Activated effector memory CD4-positive, alpha-beta T cell treated with Interleukin-2 at 50 U/mL for 16 hours (primary cell): ENCODE measurements around the gene CHST9.
"Not testable (repeated sequence)": the region's sequence is repeated elsewhere in the genome, so short reads cannot be mapped to it uniquely, and the experiment has no call there.

Experiments used
- DNase-seq: peaks from one replicate; pipeline ENCODE4 v3.0.0-alpha.2; 2020

CHST9 gene, protein sequence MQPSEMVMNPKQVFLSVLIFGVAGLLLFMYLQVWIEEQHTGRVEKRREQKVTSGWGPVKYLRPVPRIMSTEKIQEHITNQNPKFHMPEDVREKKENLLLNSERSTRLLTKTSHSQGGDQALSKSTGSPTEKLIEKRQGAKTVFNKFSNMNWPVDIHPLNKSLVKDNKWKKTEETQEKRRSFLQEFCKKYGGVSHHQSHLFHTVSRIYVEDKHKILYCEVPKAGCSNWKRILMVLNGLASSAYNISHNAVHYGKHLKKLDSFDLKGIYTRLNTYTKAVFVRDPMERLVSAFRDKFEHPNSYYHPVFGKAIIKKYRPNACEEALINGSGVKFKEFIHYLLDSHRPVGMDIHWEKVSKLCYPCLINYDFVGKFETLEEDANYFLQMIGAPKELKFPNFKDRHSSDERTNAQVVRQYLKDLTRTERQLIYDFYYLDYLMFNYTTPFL

DNA sequence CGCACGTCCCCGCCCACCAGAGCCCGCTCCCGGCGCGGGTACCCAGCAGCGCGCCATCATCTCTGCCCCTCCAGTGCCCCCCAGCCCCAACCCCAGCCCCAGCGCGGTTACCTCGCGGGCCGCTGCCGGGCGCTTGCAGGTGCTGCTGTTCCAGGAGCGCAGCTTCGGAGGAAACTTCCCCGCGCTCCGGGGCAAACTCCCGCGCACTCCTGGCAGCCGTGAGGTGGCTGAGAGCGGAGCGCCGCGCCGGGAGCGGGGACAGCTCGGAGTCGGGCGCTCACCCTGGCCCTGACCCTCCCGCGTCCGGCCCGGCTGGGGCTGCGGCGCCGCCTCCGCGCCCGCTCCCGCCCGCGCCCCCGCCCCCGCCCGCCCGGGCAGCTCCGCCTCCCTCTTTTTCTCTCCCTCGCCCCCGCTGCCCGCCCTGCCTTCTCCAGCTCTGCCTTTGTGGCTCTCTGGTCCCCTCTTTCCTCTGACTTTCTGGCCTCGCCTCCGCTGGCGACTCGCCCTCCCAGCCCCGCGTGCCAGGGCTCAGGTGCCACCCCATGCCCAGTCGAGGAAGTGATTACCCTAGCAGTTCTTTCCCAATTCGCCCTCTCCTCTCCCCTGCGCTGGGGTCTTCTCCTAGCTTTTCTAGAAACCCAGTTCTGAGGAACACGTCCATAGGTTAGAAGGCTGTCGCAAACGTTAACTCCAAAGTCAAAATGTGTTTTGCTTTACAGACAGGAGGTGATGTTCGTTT, at the start of gene CHST9:
Gene CHST9, minus strand, starts transcription at position 284 of the 739 bp plus-strand sequence. CDS start 42,499 bp downstream, outside the sequence.
- no peak for DNase-seq

DNA sequence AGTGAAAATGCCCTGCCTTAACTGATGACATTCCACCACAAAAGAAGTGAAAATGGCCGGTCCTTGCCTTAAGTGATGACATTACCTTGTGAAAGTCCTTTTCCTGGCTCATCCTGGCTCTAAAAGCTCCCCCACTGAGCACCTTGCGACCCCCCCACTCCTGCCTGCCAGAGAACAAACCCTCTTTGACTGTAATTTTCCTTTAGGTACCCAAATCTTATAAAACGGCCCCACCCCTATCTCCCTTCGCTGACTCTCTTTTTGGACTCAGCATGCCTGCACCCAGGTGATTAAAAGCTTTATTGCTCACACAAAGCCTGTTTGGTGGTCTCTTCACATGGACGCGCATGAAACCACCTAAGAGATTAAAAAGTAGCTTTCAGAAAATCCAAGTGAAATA, 47.2 kb upstream of the CHST9 start:
- not testable (repeated sequence) for DNase-seq

DNA sequence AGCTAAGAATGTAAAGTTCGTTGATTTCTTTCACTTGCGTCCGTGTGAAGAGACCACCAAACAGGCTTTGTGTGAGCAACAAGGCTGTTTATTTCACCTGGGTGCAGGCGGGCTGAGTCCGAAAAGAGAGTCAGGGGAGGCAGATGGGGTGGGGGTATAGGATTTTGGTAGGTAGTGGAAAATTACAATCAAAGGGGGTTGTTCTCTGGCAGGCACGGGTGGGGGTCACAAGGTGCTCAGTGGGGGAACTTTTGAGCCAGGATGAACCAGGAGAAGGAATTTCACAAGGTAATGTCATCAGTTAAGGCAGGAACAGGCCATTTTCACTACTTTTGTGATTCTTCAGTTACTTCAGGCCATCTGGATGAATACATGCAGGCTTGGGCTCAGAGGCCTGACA, 46.6 kb upstream of the CHST9 start:
- DNase-seq, result not testable (repeated sequence)

DNA sequence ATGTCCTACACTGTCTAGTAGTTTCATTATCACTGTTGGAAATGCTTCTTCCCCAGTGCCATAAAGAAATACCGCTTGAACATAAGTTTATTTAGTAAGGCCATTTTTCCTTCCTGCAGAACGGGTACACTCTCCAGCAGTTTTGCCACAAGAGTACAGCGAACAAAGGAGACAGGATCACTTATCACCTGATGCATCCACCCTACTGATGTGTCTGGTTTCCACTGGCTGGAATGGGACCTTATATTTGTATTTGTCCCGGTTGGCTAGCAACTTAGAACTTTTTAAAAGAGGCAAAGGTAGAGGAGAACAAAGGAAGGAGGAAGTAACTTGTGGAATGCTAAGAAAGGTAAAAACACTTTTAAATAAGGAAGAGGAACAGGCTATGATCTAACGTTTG, 46.1 kb upstream of the CHST9 start:
- not testable (repeated sequence) for DNase-seq

DNA sequence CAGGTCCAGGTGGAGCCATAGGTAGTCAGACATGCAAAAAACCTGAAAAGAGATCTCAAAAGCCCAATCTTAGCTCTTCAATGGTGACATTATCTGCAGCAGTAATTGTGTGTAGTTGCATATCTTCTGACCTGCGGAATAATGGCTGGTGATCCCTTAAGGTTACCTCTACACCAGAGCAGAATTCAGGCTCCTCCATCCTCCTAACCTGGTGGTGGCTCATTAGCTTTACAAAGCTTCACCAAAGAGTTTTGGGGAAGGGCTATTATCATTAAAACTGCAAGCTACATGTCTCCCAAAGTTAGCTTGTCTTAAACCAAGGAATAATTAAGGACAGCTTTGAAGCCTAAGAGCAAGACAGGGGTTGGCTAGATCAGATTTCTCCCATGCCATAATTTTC, 42.6 kb upstream of the CHST9 start:
- no peak for DNase-seq

DNA sequence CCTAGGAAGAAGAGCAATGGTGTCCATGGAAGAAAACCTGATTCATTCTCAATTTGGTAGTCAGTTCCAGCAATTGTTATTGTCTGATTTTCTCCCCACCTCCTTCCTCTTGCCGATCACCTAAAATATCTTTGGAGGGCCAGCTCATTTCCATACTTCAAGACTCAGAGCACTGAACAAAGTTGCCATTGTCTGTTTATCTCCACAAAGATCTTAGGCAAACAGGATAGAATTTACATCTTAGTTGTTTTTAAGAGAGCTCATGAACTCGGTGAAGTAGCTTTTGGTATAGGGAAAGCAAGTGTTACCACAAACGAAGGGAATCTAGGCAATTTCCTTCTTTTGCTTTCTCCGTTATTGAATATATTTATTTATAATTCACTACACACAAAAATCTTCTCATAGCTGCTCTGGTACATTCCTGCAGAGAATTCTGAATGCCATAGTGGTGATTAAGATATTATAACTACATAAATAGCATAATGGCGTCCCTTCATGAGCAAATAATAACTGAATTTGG, 41.5 kb upstream of the CHST9 start:
- DNase-seq, result no peak

DNA sequence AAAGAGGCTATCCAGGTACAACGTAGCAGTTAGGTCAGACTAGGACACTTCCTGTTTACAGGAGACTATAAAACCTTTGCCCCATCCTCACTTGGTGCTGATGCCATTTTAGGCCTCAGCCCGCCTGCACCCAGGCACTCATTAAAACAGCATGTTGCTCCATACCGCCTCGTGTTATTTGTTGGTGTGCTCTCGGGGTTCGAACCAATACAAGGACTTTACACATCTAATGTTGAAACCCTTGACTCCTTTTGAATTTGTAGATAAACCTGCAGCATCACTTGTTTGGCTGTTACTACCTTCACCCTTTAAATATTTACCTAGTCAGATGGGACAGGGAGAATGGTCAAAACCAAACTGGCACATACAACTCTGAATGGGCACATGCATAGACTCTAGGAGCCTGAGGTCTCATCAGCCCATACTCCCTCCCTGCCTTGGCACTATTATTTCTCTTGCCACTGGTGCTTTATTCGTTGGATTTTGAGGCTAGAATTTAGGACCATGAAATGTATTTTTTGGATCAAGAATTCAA, 40.9 kb upstream of the CHST9 start:
- DNase-seq, result no peak

DNA sequence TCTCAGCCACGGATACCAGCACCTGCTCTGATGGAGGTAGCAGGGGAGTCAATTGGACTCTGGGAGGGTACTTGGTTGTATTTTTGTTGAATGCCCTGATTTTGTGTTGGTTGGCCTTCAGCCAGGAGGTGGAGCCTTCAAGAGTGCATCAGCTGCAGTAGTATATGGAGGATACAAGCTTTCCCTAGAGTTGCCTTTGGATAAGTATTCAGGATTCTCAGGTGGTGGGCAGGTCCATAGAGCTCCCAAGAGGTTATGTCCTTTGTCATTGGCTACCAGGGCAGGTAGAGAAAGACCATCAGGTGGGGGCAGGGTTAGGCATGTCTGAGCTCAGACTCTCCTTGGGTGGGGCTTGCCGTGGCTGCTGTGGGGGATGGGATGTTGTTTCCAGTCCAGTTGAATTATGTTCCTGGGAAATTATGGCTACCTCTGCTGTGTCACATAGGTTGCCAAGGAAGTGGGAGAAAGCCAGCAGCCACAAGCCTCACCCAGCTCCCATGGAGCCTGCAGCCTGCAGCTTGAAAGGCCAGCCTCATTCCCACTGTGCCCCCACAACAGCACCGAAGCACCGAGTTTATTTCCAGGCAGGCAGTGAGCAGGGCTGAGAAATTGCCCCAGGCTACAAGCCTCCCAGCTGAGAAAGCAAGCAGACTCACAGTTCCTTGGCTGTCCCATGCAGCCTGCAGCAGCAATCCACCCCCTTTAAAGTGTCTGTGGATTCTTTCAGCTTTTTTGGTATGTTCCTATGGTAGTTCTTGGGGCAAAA, 38.6 kb upstream of the CHST9 start:
- no peak for DNase-seq

DNA sequence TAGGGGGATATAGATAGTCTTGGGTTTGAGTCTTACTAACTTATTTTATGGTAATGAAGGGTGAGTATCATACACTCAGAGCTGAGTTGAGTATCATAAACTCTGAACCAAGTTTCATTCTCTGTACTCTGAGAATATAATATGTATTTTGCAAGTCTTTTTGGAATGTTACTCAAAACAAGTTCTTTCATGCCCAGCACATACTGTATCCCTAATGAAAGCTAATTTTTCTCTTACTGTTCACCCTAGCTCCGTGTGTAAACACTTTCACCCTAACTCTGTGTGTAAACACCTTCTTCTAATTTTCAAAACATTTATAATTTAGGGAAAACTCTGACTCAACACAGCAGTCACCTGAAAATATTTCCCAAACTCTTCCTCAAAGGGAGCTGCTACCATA, 29.7 kb upstream of the CHST9 start:
- no peak for DNase-seq

DNA sequence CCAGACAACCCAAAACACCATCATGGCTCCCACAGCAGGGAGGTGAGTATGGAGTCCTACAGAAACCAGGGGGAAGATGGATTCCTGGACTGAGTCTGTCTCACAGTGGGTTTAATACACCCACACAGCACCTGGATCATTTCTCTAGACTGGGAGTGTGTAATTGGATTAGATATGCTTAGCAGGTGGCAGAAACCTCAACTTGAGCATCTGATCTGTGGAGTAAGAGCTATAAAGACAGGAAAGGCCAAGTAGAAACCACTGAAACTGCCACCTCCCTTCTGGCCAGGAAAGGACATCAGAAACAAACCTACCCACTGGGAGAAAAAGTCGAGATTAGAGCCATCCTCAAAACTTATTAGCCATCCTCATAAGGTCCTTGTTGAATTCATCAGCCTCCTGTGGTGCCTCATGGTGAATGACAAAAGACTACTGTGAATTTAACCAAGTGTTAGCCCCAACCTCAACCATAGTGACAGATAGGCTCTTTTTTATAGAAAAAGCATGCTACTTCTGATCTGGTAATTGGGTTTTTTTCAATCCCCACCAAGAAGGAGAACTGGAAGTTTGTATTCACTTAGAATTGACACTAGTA, 28.1 kb upstream of the CHST9 start:
- DNase-seq, result no peak

DNA sequence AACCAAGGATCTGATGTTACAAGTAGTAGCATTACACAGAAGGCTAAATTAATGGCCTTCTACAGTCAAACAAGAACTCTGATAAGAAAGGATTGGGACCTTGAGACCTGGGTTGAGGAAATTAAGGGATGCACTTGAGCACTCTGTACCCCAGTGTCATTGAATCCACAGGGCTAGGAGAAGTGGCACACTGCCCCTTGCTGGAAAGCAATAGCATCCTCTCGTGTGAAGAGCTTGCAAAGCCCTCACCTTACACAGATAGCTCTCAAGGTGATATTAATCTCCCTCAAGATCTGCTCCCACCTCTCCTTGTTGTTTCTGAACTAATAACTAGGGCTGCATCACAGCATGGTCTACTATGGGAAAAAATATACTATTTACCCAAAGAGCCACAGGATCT, 26.5 kb upstream of the CHST9 start:
- no peak for DNase-seq

DNA sequence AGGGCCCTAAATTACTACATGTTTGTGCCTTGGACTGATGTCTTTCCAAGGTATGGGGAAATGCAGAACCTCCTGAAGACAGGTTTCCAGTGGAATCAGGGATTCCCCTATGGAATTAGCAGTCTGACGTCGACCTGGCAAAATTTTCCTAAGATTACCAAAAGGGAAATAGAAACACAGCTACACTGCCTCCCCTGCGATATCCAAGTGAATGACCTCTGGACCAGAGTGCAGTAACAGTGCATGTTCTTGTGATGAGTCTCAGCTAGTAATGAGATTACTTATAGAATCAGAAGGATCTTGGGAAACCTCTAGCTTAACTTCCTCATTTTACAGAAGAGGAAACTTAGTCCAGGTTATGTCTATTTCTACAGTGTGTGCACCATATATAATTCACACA, 21.3 kb upstream of the CHST9 start:
- DNase-seq, result no peak

DNA sequence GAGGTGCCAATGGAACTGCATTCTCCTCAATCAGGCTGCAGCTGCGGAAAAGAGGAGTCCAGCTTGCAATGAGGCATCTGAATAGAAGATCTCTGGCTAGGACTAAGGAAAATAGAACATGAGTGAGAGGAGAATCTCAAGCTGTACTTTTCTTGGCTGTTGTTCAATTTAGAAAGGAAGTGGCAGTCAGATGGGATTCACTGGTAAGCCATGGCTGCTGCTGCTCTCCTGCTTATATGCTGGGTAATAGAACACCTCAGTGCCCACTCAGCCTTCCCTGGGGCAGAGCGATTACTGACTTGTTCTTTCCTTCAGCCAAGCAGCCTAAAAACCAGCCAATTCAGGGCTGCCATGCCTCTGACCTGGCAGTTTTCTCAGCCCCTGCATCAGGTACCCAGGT, 17.6 kb upstream of the CHST9 start:
- no peak for DNase-seq

DNA sequence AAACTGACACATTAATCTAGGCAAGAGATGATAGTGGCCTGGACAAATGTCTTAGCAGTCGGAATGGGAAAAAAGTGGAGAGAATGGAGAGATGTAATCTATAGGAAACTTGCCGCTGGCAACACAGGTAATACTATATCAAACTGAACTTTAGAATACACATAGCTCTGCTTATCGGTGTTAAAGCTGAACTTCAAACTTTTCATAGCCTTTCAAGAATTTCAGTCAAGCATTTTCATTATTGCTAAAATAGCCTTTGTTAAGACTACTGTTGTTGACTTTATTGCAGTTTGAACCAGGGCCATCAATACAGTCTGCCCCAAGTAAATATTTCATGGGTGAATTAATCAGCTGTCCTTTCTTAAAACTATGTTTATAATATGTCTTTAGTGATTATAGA, 12.9 kb upstream of the CHST9 start:
- no peak for DNase-seq

DNA sequence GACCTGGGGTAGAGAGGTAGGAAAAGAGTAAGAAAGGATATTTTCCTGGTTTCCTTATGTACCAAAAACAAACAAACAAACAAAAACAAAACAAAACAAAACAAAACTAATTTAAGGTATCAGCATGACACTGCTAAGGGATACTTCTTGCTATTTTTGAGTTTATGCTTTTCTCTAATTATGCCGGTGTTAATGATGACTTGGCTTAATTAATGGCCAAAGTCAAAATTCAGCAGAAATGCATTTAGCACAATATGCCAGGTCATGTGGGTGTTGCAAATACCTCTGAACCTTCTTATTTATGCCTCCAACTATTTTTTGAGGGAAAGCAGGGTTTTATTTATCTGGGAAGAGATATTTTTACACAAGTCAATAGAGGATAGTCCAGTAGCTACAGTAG, 3.2 kb upstream of the CHST9 start:
- DNase-seq, result no peak

DNA sequence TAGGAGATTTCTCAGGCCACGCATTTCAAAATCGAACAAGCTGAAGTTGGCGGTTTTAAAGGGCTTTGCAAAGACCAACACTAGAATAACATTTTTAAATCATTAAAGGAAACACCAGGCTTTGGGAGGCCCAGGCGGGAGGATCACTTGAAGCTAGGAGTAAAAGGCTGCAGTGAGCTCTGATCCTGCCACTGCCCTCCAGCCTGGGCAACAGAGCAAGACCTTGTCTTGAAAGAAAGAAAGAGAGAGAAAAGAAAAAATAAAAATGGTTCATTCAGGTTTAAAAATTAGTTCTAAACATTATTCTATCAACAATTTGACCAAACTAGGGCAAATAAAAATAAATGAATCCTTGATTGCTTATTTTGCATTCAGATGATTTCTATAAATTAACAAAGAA, 789 bp upstream of the CHST9 start:
- no peak for DNase-seq

DNA sequence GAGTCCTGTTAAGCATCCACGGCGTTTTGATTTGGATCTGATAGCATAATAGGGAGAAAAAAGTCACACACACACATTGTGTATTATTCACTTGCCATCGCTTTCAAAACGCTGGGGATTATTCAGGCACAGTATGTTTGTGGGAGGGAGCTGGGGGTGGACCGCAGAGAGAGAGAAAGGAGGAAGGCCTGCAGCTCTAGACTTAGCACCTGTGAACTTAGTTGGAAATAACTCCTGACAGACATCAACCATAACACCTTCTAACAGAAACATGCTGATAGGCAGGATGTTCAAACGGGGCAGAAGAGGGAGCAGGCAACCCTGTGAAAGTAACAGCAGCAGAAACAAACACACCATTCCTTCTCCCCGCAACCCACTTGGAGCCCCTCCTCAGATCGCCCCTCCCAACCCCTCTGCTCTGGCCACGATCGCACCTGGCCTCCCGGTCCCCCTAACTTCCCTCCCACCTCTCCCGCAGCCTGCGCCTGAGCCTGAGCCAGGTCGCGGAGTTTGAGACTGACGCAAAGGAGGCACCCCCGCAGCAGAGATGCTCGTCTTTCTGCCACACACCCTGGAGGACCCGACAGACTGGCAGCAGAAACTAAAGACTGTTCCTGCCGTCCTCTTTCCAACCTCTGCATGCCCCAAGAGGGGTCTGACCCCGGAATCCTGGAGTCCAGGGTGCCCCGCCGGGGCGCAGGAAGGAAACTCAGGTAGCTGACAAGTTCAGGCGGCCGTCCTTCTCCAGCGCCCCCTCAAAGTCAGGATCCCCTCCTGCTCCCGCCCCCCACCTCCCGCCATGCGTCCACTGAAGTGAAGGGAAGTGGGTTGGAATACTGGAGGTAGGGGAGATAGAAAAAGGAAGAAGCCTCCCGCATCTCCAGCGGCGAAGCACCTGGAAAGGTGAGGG, 738 bp downstream of the CHST9 start:
- DNase-seq, result no peak

DNA sequence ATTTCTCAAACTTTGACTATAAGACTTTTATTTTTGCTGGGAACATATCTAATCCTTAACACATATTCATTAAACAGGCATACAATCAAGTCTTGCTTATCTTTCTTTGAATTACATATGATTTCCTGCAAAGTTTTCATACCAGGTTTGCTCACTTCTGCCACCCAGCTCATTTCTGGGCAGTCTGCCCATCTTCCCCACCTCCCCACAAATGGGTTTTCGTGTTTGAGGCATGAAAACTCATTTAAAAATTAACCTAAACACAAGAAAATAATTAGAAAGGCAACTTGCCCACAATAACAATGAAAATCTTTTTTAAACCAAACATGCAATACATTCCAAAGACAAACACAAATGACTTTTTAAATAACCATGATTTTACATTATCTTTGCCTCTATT, 3.4 kb downstream of the CHST9 start:
- no peak for DNase-seq

DNA sequence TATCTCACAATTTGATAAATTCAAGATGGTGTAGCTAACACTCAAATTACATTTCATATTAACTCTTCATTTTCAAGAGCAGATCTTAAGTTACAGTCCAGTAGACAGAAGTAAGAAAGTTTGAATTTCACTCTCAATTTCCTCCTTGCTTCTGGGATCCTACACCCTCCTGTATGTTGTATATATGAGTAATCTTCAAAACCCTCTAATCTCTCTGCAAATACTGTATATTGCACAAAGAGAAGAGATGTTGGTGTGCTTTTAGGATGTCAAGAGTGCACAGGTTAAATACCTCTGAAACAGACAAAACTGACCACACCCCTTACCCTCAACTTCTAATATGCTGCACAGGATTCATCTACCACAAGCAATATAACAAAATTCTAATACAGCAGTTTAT, 6.7 kb downstream of the CHST9 start:
- no peak for DNase-seq

DNA sequence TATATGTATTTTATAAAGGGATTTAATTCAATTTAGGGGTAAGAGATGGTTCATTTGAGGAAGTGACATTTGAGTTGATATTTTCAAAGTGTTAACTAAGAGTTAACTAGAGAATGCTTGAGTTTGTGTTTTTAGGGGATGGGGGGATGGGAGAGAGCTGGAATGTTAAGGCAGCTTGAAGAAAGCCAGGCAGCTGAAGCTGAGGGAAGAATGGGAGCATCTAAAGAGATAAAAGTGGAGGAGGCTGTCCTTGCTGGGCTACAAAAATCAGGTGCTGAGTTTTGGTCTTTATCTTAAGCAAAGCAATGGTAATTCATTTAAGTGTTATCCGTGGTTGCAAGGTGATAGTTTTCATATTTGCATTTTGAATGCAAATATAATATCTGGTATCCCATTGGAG, 9.2 kb downstream of the CHST9 start:
- DNase-seq, result no peak

DNA sequence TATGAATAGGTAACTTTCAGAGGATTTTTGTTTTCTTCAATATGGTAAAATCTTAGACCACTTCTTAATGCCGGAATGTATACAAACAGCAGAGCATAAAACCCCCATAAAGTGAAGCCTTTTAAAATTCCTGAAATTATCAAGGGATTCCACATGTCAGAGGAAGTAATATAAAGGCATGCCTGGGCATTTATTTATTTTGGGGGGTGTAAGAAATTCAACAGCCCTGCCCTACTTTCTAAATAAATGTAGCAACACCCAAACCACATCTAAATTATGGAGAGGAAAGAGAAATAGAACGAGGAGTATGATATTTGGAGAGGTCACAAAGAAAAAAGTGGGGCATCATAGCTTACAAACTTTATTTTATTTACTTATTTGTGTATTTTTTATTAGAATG, 9.9 kb downstream of the CHST9 start:
- no peak for DNase-seq

DNA sequence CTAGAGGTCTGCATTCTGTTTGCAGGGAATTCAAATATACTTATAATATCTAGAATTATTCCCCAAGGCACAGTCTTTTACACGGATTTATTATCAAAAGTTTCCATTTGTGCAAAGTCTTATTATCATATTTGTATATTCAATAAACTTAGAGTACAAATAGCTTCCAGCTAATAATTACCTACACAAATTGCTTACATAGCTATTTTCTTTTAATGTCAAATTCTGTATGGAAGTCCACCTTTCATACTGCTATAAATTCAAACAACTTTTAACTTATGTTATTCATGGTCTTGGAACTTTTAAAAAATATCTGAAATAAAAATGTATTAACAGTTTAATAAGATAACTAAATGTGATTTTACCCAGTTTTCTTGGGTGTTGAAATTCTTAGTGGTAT, 13.1 kb downstream of the CHST9 start:
- no peak for DNase-seq
